ENCODE data around the gene HSF2BP.
A peak's percentile ranks its signal among the peaks of the same experiment; 100 is the strongest.
"Not testable (repeated sequence)": the region's sequence is repeated elsewhere in the genome, so short reads cannot be mapped to it uniquely, and the experiment has no call there.

Gene HSF2BP

GRCh38 chr21:43596616-43597015 lies 62.7 kb downstream of the HSF2BP start:
- DNase-seq: no peak

GRCh38 chr21:43595769-43596168 lies 63.5 kb downstream of the HSF2BP start:
- DNase-seq: not testable (repeated sequence)

DNA sequence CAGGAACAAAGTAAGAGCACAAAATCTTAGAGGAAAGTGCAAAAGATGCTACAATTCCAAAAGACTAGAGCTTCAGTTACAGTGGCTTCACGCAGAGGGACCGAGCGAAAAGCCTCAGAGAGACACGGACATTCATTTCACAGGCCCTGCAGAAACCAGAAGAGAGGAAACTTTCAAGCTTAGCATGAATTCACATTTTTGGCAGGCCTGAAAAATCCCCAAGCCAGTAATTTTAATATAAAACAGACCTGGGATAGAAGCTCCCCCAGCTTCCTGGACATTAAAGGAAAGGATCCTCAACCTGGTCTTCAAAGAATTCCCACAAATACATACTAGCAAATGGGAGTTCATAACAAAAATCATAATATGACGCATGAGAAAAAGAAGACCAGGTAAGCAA lies 66.2 kb downstream of the HSF2BP start:
- DNase-seq: no peak

- no peak for DNase-seq
These were observed 67.7 kb downstream of the HSF2BP start for GRCh38 chr21:43591571-43591970.

GRCh38 chr21:43590194-43590593 lies 69.1 kb downstream of the HSF2BP start:
- no peak for DNase-seq

DNA sequence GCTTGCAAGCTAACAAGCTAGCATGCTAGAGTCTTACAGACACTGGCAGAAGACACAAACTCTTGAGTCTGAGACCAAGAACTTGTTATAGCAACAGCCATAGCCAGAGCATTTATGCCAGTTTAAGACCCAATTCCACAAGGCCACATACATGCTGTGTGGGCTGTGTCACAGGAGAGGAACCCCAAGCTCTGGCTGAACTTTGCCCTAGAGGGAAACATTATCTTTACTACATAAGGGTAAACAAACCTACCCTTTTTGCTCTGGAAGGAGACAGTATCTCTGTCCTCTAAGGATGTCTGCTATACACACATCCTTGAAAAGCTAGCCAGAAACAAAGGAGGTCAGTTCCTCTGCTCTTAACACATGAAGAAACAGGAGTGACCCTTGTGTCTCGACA lies 70.3 kb downstream of the HSF2BP start:
- DNase-seq: no peak

GRCh38 chr21:43585924-43586413 lies 73.3 kb downstream of the HSF2BP start:
- peak; percentile 28 for DNase-seq

DNA sequence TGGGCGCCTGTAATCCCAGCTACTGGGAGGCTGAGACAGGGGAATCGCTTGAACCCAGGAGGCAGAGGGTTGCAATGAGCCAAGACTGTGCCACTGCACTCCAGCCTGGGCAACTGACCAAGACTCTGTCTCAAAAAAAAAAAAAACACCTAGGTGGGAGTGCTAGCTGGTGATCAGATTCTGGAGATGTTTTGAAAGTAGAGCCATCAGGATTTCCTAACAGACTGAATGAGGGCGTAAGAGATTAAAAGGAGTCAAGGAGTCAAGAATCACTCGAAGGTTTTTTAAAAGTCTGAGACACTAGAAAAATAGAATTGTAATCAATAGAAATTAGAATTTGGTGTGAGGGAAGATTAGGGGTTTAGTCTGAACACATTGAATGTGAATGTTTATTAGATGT lies 73.8 kb downstream of the HSF2BP start:
- no peak for DNase-seq

- no peak for DNase-seq
These were observed 77.8 kb downstream of the HSF2BP start for GRCh38 chr21:43581453-43581852.

DNA sequence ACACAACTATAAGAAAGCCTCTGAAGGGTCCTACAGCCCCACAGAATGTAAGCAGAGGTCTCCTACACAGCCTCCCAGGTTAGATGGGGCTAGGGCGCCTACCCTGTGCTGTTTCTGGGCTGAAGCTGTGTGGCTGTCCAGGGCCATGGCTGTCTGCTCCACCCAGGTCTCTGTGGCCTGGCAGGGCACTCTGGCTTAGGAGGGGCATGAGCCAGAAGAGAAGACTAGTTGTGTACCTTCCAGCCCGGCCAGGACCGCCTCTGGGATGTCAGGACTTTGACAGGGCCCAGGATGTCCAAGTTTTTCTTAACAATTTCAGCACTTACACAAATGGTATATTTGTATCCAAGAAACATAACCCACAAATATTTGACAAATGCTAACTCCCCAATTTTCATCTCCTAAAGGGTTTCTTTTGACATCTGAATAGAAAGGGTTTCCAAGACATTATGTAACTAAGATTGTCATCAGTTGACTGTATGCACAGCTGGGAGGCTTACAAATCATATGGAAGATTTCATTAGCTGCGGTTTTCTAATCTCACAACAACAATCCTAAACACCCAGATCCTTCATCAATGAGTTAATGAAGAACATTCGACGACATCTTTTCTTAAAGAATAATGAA lies 80.5 kb downstream of the HSF2BP start:
- no peak for DNase-seq

DNA sequence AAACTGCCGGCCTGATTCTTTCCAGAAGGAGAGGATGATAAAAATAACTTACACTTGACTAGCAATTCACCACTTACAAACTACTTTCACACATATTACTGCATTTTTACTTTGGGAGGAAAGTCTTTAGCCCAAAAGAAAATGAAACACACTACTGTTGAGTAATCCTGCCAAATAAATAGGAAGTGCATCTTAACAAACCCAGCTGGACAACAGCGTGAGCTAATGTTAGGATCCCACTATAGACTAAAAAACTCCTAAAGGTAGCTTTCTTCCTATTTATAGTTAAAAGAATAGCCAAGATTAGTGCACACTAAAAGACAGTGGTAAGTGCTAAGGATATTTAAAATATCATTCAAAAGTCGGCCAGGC lies 83.8 kb downstream of the HSF2BP start:
- no peak for DNase-seq

DNA sequence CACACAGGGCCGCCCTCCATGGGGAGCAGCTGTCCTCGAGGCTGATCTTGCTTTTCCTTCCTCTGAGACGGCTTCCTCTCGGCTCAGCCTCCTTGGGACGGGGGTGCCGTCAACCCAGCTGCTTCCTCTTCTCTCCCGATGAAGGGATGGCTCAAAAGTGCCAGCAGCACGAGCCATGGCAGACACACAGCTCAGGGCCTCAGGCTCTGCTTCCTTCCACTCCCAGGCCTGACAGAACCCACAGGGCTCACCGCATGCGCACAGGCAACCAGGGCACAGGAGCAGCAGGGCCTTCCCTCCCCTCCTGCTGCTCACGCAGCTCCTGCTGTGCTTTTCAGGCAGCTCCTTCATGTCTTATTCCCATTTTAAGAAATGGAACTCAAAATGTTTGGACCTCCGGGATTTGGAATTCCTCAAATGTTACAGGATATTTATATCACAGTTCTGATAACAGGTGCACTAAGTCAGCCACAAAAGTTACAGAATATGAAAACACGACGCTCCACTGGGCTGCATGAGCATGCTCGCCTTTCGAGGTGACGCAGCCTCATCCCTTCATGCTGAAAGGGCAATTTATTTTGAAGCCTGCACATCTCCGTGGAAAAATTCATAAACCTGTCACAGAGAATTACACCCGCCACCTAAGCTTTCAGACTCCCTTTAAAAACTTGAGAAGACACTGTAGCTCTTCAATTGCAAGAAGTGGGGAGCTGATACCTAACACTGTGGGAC lies 84.4 kb downstream of the HSF2BP start:
- peak; percentile 64 for DNase-seq

DNA sequence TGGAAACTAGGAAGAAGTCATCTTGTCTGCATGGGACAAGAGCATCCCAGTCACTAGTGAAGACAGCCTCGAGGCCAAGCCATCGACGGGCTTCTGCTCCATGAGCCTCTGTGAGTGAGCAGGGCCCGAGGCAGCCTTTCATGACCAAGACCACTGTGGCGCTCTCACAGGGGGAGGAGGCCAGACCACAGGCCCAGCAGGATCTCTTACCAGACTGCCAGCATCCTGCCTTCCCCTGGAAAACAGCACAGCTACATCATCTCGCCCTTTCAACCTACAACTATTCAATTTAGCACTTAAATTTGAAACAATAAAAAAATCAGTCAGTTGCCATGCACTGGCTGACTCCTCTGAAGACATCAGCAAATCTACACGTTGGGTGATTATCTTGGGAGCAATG lies 85.4 kb downstream of the HSF2BP start:
- DNase-seq: no peak

DNA sequence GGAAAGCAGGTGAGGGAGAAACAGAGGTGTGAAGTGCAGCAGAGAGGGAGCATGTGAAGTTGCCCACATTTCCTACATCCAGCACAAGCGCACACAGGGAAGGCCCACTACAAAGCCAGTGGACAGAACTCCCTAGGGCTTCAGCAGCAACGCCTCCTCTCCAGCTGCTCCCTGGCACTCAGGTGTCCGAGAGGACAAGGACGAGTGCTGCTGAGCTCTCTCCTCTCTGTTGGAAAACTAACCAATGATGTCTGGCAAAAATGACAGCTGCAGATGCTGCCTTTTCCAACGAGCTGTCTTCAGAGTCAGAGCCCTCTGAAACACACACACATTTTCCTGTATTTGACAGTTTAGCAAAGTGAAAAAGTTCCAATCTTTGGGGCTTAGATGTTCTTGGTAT lies 86.8 kb downstream of the HSF2BP start:
- DNase-seq: no peak

- no peak for DNase-seq
These were observed 87.3 kb downstream of the HSF2BP start for GRCh38 chr21:43571976-43572375.

- not testable (repeated sequence) for DNase-seq
These were observed 89.1 kb downstream of the HSF2BP start for GRCh38 chr21:43570195-43570594.

DNA sequence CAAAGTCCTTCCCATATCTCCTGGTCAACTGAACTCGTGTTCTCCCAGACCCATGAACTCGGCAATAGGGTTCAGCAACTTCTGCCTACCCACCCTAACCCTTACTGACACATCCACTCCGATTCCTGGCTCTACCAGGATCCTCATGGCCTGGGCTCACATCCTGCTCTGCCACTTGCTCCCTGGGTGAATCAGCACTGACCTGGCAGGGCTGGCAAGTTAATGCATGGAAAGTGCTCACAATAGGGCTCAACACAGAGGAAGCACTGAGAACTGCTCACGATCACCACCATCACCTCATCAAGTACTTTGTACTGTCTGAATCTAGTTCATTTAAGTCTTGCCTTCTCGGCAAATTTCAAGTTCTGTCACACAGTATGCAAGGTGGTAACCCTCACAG lies 96.8 kb downstream of the HSF2BP start:
- not testable (repeated sequence) for DNase-seq

DNA sequence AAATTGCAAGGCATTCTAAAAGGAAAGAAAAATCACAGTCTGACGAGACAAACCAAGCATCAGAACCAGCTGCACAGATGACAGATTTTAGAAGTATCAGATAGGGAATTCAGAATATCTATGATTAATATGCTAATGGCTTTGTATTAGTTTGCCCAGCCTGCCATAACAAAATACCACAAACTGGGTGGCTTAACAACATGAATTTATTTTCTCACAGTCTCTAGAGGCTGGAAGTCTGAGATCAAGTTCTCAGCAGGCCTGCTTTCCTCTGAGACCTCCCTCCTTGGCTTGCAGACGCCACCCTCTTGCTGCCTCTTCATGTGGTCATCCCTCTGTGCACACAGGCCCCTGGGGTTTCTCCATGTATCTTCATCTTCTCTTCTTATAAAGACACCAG lies 118.7 kb downstream of the HSF2BP start:
- not testable (repeated sequence) for DNase-seq

GRCh38 chr21:43522495-43523131 lies 136.7 kb downstream of the HSF2BP start:
- not testable (repeated sequence) for DNase-seq

DNA sequence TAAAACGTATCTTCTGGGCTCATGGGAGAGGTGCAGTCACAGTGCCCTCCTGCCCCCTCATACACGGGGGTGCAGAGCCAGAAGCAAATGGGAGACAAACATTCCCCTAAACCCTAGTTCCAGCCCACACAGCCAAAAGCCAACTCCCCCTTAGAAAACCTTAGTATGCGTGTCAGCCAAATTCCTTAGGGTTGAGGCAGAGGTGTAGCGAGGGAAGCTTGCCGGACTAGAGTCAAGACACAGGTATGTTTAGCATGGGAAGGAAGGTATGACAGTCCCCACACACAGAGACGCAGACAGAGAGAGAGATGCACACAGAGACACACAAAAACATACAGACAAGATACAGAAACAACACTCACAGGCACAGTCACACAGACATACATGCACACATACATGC lies 141.6 kb downstream of the HSF2BP start:
- DNase-seq: not testable (repeated sequence)

DNA sequence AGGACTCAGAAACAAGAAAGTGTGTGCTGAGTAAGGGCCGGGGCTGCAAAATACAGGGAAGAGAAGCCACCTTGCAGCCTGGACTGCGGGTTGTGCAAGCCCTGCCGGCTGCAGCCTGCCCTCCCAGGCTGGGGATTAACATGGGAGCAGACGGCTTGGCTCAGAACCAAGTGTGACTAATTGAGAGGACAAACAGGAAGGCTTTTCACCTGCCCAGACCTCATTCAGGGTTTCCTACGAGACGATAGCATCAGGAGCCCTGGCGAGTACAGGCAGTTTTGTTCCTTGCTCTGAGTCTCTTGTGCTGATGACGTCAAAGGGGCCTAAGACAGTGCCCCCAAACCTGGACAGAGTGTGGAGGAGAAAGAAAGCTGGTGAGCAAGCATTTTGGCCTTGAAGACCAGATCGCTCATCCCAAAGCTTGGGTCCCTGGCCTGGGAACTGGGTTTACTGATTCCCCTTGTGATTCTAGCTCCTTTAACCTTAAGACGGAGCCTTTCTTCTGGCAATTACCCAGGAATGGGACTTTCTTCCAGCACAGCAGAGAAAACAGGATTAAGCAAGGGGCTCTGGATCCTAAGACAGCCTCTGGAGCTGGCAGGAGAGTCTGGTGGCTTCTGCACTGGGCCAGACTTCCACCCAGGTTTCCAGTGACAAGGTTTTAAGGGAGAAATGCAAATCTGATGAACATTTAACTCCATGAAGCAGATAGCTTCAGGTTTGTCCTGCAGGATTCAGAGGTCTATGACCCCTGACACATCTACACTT lies 142.2 kb downstream of the HSF2BP start:
- not testable (repeated sequence) for DNase-seq

GRCh38 chr21:43516295-43516847 lies 142.9 kb downstream of the HSF2BP start:
- DNase-seq: not testable (repeated sequence)

DNA sequence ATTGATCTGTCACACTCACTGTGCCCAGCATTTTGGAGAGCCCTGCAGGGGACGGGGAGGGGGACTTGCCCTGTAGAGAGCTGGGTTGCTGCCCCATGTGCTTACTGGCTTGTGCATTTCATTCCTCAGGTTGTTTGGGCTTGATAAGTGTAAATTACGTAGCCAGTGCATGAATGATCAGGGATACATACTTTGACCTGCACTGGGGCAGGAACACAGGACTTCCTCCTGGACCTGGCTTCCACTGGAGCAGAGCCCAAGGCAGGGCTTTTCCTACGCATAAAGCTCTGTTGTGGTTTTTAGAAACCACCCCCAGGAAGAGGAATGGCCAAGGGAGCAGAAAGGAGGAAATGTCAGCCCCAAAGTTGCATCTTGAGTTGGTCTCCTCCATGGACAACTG lies 144.5 kb downstream of the HSF2BP start:
- not testable (repeated sequence) for DNase-seq
